Keratinocyte (primary cell): Measurements from ENCODE around the gene PSG7.
"Not testable (repeated sequence)": the region's sequence is repeated elsewhere in the genome, so short reads cannot be mapped to it uniquely, and the experiment has no call there.

Source experiments
- CTCF ChIP-seq, 3 experiments: IDR thresholded peaks in 1 of 3; conservative IDR thresholded peaks in 1 of 3; optimal IDR thresholded peaks in 1 of 3; 2 replicates in 2 of 3; 3 replicates in 1 of 3; pipeline versions ENCODE3 to v1.5.1; 2011; ENCODE audit warnings: low read length in 3 of 3, mild to moderate bottlenecking in 3 of 3, moderate library complexity in 2 of 3, control low read depth in 1 of 3, inconsistent platforms in 1 of 3; ENCODE audit not compliant: insufficient read depth in 2 of 3; ENCODE audit errors: extremely low read depth in 1 of 3
- EZH2 ChIP-seq: IDR thresholded peaks from one replicate; pipeline ENCODE4 v1.6.1; 2012; ENCODE audit warnings: inconsistent platforms, mild to moderate bottlenecking, low read length, moderate library complexity

GRCh38 chr19:42899674-42900073, 37.3 kb downstream of the PSG7 start:
- not testable (repeated sequence) for TF ChIP-seq CTCF (optimal IDR thresholded peaks at IDR 0.05 in 1 of 3, IDR thresholded peaks at IDR 0.05 in 1 of 3, conservative IDR thresholded peaks at IDR 0.05 in 1 of 3; ENCODE audit: extremely low read depth in 1 of 3, insufficient read depth in 2 of 3, low read length in 3 of 3); EZH2
